ENCODE measurements around the gene KLHL41. TPM values are rescaled to one million over a fixed set of nuclear protein-coding genes. Genes with fewer than 3 reads are reported as not detected.

The KLHL41 gene
- total and polyA plus RNA-seq, 2 of the 13 experiments (the other 11 are each of a cell fraction or from before 2014, with no cell fraction given), result 0.07 to 0.31 TPM

GRCh38 chr2:169479257-169480078, 30.0 kb upstream of the KLHL41 start, which contains the start of gene BBS5 (continued):
- TF ChIP-seq, protein P1, sequence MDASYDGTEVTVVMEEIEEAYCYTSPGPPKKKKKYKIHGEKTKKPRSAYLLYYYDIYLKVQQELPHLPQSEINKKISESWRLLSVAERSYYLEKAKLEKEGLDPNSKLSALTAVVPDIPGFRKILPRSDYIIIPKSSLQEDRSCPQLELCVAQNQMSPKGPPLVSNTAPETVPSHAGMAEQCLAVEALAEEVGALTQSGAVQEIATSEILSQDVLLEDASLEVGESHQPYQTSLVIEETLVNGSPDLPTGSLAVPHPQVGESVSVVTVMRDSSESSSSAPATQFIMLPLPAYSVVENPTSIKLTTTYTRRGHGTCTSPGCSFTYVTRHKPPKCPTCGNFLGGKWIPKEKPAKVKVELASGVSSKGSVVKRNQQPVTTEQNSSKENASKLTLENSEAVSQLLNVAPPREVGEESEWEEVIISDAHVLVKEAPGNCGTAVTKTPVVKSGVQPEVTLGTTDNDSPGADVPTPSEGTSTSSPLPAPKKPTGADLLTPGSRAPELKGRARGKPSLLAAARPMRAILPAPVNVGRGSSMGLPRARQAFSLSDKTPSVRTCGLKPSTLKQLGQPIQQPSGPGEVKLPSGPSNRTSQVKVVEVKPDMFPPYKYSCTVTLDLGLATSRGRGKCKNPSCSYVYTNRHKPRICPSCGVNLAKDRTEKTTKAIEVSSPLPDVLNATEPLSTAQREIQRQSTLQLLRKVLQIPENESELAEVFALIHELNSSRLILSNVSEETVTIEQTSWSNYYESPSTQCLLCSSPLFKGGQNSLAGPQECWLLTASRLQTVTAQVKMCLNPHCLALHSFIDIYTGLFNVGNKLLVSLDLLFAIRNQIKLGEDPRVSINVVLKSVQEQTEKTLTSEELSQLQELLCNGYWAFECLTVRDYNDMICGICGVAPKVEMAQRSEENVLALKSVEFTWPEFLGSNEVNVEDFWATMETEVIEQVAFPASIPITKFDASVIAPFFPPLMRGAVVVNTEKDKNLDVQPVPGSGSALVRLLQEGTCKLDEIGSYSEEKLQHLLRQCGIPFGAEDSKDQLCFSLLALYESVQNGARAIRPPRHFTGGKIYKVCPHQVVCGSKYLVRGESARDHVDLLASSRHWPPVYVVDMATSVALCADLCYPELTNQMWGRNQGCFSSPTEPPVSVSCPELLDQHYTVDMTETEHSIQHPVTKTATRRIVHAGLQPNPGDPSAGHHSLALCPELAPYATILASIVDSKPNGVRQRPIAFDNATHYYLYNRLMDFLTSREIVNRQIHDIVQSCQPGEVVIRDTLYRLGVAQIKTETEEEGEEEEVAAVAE (CRISPR knock-in tag; IDR thresholded peaks at IDR 0.05; ENCODE audit: borderline replicate concordance), result peak; percentile 72
- peak; percentile 64 for TF ChIP-seq KDM1A (CRISPR knock-in tag; IDR thresholded peaks at IDR 0.05)
- TF ChIP-seq SETDB1 (CRISPR knock-in tag; IDR thresholded peaks at IDR 0.05; ENCODE audit: borderline replicate concordance), result no peak
- TF ChIP-seq ZNF564 (CRISPR knock-in tag; IDR thresholded peaks at IDR 0.05), result peak; percentile 84
- TF ChIP-seq ZFP91 (CRISPR knock-in tag; IDR thresholded peaks at IDR 0.05; ENCODE audit: borderline replicate concordance), result peak; percentile 97
- no peak for TF ChIP-seq PCBP1 (IDR thresholded peaks at IDR 0.05; ENCODE audit: borderline replicate concordance, low read depth, low read length)
- no peak for TF ChIP-seq SCMH1 (CRISPR knock-in tag; IDR thresholded peaks at IDR 0.05; ENCODE audit: borderline replicate concordance)
- peak; percentile 94 for TF ChIP-seq PHF8 (CRISPR knock-in tag; IDR thresholded peaks at IDR 0.05)
- TF ChIP-seq HIC2 (CRISPR knock-in tag; IDR thresholded peaks at IDR 0.05; ENCODE audit: low read depth), result peak; percentile 23; the same call in 1 of the 2 replicates
- TF ChIP-seq ZNF761 (CRISPR knock-in tag; conservative IDR thresholded peaks at IDR 0.05), result no peak
- peak; percentile 60; the same call in 1 of the 2 replicates for TF ChIP-seq TP53 (CRISPR knock-in tag; conservative IDR thresholded peaks at IDR 0.05)
- TF ChIP-seq, protein P2, sequence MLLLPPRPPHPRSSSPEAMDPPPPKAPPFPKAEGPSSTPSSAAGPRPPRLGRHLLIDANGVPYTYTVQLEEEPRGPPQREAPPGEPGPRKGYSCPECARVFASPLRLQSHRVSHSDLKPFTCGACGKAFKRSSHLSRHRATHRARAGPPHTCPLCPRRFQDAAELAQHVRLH (CRISPR knock-in tag; IDR thresholded peaks at IDR 0.05; ENCODE audit: borderline replicate concordance, low read depth), result no peak
- peak; percentile 92 for TF ChIP-seq MEF2D (CRISPR knock-in tag; IDR thresholded peaks at IDR 0.05)
- no peak for TF ChIP-seq ZNF207 (IDR thresholded peaks at IDR 0.05; ENCODE audit: borderline replicate concordance)
- TF ChIP-seq ZNF296 (CRISPR knock-in tag; conservative IDR thresholded peaks at IDR 0.05), result peak; percentile 78; the same call in 1 of the 2 replicates
- TF ChIP-seq, protein P3, sequence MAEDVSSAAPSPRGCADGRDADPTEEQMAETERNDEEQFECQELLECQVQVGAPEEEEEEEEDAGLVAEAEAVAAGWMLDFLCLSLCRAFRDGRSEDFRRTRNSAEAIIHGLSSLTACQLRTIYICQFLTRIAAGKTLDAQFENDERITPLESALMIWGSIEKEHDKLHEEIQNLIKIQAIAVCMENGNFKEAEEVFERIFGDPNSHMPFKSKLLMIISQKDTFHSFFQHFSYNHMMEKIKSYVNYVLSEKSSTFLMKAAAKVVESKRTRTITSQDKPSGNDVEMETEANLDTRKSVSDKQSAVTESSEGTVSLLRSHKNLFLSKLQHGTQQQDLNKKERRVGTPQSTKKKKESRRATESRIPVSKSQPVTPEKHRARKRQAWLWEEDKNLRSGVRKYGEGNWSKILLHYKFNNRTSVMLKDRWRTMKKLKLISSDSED (CRISPR knock-in tag; IDR thresholded peaks at IDR 0.05), result peak; percentile 63; the same call in 1 of the 2 replicates
- peak; percentile 83; the same call in 1 of the 2 replicates for TF ChIP-seq KLF15 (CRISPR knock-in tag; IDR thresholded peaks at IDR 0.05; ENCODE audit: borderline replicate concordance)
- no peak; the same call in 1 of the 2 replicates for TF ChIP-seq ZNF547 (CRISPR knock-in tag; IDR thresholded peaks at IDR 0.05)
- TF ChIP-seq NONO (IDR thresholded peaks at IDR 0.05), result no peak
- peak; percentile 95 for TF ChIP-seq NONO (CRISPR knock-in tag; conservative IDR thresholded peaks at IDR 0.05)

Data from HepG2 (cell line).